Activated CD8-positive, alpha-beta memory T cell treated with anti-CD3 and anti-CD28 coated beads, Interleukin-2, amount 50 U/mL, for 48 hours (primary cell): ENCODE data around the gene CFAP73.

ENCODE experiments used
- DNase-seq: peaks from one replicate; pipeline ENCODE4 v3.0.0-alpha.2; 2020

Gene CFAP73

GRCh38 chr12:113142886-113143332 is 6.6 kb upstream of the CFAP73 start:
- no peak for DNase-seq

GRCh38 chr12:113143959-113144358 is 5.6 kb upstream of the CFAP73 start:
- no peak for DNase-seq

DNA sequence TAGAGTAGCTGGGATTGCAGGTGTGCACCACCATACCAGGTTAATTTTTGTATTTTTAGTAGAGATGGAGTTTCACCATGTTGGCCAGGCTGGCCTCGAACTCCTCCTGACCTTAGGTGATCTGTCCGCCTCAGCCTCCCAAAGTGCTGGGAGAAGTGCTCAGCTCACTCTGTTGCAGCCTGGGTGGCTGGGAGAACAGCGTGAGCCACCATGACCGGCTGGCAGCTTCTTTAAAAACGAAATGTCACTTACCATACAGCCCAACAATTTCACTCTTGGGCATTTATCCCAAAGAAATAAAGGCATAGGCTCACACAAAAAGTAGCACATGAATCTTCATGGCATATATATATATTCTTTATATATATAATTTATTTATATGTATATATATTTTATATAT is 4.7 kb upstream of the CFAP73 start:
- DNase-seq = no peak

- no peak for DNase-seq
Observed at GRCh38 chr12:113145720-113146551, 3.6 kb upstream of the CFAP73 start.

DNA sequence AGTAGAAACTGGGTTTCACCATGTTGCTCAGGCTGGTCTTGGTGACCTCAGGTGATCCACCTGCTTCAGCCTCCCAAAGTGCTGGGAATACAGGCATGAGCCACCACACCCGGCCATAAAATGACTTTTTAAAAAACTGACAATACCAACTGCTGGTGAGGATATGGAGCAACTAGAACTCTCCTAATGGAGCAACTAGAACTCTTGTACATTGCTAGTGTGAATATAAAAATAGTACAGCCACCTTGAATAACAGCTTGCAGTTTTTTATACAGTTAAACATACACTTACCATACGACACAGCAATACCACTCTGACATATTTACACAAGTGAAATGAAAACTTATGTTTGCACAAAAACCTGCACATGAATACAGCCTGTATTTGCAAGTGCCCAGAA is 2.5 kb upstream of the CFAP73 start:
- no peak for DNase-seq

GRCh38 chr12:113151655-113152054 is 2.1 kb downstream of the CFAP73 start:
- no peak for DNase-seq

- no peak for DNase-seq
Observed at GRCh38 chr12:113152196-113152834, 2.8 kb downstream of the CFAP73 start.

DNA sequence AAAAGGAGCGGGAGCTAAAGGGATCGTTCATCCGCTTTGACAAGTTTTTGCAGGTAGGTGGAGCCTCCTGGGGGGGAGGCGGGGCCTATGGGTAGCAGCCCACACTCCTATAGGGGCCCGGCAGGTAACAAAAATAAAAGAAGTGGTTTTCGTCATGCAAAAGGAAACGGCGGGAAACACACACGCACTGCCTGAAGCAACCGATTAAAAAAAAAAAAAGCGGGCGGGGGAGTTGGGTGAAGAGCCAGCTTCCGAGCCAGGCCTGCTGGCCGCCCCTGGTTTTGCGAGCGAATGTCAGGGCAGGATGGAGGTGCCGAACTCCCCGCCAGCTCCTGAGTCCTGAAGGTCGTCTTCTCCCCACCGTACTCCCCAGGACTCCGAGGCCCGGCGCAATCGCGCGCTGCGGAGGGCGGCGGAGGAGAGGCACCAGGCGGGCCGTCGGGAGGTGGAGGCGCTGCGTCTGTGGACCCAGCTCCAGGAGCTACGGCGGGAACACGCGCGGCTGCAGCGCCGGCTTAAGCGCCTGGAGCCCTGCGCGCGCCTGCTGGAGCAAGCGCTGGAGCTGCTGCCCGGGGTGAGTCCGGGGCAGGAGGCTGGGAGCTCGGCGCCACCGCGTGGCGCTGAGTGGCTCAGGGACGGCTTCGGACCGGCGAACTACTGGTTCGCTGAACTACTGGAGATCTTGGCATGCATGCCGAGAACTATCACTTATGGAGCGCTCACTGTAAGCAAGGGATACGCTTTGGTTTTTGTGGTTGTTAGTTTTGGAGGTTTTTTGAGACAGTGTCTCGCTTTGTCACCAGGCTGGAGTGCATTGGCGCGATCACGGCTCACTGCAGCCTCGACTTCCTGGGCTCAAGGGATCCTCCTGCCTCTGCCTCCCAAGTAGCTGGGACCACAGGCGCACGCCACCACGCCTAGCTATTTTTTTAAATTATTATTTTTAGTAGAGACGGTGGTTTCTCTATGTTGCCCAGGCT is 3.6 kb downstream of the CFAP73 start:
- DNase-seq = peak; percentile 80

- DNase-seq = peak; percentile 68
Observed at GRCh38 chr12:113154351-113154973, 4.9 kb downstream of the CFAP73 start.

DNA sequence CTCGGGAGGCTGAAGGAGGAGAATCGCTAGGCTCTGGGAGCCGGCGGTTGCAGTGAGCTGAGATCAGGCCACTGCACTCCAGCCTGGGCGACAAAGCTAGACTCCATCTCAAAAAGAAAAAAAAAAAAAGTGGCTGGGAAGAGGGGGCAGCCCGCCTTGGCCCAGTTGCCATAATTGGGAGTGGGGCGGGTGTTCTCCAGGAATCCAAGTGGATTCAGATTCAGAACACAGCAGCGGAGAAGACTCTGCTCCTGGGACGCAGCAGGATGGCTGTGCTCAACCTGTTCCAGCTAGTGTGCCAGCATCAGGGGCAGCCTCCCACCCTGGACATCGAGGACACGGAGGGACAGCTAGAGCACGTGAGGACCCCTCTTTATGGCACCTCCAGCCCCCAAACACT is 5.5 kb downstream of the CFAP73 start:
- DNase-seq = no peak

- DNase-seq = no peak
Observed at GRCh38 chr12:113155646-113156045, 6.1 kb downstream of the CFAP73 start.

DNA sequence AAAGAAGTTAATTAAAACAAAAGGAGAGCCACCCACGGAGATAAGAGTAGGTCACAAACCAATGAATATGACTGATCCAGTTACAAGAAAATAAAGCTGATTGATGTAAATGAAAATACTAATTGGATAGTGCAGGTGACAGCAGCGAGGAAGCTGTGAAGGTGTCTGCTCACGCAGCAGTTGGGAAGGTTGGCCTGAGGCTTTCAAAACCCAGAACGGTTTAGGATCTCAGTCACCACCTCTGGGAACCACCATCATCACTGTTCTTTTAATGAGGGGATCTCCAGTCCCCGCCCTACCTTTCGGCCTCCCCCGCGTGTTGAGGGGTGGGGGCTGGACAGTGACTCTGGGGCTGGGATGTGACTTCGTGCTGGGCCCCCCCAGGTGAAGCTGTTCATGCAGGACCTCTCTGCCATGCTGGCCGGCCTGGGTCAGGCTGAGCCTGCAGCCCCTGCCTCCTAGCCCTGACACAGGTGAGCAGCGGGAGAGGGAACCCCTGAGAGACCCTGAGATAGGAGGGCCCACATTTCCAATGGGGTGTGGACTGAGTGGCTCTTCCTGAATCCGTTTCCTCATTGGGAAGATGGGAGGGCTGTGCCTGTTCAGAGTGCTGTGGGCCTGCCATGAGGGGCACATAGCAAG is 7.8 kb downstream of the CFAP73 start:
- no peak for DNase-seq

DNA sequence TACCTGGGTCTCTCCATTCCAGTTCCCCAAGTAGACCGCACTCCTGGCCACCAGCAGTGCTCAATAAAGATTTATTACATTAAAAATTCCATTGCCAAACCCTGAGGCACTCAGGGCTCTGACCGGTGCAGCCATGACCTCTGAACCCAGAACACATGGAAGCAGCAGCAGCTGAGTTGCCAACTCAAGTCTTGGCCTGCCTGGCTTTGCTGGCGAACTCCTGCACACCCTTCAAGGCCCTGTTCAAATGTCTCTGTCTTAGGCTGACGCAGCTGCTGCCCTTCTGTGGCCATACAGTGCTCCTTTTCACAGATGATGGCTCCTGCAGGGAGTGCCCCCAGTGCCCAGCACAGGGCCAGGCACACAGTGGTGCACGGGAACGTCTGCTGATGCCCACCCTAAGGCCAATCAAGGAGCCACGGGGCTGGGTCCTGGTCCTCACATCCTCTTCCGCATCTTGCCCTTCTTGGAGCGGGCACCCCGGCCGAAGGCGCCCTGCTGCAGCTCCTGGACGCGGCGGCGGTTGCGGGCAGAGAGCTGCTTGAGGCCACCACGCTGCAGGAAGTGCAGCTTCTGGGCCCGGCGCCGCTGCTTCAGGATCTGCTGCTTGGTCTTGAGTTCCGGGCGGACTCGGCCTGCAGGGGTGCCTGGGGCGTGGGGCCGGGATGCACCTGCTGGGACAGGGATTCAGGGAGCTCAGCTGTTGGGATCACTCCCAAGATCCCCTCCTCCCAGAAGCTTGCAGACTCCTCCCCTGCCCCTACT is 9.1 kb downstream of the CFAP73 start:
- no peak for DNase-seq

GRCh38 chr12:113159937-113160336 is 10.4 kb downstream of the CFAP73 start:
- DNase-seq = no peak

DNA sequence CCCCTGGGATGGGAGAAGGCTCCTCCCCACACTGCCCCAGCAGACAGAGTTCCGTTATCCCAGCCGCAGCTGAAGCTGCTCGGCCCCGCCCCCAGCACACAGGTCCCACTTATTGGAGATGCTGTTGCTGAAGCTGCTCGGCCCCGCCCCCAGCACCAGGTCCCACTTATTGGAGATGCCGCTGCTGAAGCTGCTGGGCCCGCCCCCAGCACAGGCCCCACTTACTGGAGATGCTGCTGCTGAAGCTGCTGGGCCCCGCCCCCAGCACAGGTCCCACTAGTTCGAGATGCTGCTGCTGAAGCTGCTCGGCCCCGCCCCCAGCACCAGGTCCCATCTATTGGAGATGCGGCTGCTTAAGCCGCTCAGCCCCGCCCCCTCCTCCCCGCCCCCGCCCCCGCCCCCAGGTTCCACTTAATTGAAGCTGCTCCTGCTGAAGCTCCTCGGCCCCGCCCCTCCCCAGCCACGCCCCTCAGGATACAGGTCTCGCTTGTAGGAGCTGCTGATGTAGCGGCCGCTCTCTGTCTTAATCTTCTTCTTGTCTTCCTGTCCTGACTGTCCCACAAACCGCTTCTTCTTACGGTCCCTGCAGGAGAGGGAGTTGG is 12.0 kb downstream of the CFAP73 start:
- DNase-seq = no peak

GRCh38 chr12:113162102-113163029 is 12.8 kb downstream of the CFAP73 start:
- no peak for DNase-seq

DNA sequence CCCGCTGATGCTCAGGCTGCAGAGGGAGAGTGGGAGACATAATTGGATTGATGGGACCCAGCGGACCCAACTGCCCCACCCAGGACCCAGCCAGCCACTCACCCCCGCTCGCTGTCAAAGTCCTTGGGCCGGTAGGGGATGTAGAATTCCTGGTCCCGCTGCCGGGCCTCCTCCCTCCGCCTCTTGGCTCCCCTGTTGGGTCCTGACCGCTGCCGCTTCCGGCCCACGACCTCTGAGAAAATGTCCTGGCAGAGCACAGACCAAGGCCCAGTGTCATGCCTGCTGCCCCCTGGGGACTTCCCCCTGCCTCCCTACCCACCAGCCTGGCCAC is 13.5 kb downstream of the CFAP73 start:
- no peak for DNase-seq

DNA sequence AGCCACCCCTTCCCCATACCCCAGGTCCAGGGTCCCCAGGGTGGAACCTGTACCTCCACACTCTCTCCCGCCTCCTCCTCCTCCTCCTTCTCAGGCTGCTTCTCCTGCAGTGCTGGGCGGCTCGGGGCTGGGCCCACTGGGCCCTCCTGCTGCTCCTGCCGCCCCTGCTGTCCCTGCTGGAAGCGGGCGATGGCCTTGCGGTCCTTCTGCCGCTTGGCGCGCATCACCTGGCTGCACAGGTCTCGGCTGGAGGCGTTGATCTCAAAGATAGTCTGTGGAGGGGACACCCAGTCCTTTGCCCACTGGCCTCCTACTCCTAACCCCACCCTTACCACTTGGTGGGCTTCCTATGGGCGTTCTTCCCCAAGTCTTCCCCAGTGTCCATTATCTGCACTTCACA is 14.5 kb downstream of the CFAP73 start:
- no peak for DNase-seq

DNA sequence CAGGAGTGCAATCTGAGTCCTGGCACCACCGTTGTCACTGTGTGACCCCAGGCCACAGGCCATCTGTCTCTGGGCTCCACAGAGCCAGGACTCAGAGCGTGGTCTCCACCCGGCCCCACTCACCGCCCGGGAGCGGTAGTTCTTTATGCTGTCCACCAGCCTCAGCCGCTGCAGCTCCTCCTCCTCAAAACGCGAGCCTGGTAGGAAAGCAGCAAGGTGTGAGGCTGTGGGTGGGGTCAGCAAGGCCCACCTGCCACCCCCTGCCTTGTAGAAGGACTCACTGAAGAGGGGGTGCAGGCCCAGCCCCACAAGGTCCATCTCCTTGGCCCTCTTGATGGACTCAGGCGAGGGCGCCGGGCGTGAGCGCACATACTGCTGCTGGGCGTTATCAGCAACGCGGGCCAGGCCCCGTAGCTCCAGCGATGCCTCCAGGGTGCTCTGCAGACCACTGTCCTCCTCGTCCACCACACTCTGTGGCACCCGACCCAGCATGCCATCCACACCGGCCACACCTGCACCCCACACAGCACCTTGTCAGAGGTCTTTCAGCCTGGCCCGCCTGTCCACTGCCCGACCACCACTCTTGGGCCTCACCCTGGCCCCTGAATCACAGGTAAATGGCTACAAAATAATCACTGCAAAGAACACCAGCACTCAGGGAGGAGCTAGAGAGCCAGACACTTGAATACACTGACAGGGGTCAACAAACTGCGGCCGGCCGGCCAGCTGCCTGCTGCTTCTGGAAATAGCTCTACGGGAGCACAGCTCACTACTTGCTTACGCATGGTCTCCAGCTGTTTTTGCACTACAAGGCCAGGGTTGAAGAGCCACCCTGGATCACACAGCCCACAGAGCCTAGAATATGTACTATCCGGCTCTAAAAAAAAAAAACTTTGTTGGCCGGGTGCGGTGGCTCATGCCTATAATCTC is 16.3 kb downstream of the CFAP73 start:
- no peak for DNase-seq
